Neural cell (in vitro differentiated cells): ENCODE results near the gene SLC35G1. TPM values are rescaled to one million over a fixed set of nuclear protein-coding genes. Genes with fewer than 3 reads are reported as not detected.

Experiments used
- H2AFZ ChIP-seq: fragments of 200-600, 300-800 bp; sonication (generic), shearing (Covaris generic); 2 replicates; pipeline ENCODE4 v1.6.0; 2014; ENCODE audit warnings: low read depth, mild to moderate bottlenecking, antibody characterized with exemption, low read length, moderate library complexity
- H3F3A ChIP-seq: fragments of 200-600 bp; shearing (Covaris generic); 2 replicates; pipeline ENCODE4 v1.6.1; 2016; ENCODE audit warnings: mild to moderate bottlenecking, moderate library complexity, mixed read lengths, antibody characterized with exemption, low read length; ENCODE audit not compliant: insufficient read depth, poor library complexity, severe bottlenecking
- H3K27ac ChIP-seq: fragments of 200-600, 300-800 bp; sonication (generic), shearing (Covaris generic); 2 replicates; pipeline ENCODE4 v1.5.1; 2014; ENCODE audit warnings: mild to moderate bottlenecking, low read length, moderate library complexity
- H3K27me3 ChIP-seq: fragments of 300-800, 200-600 bp; sonication (generic), shearing (Covaris generic); 2 replicates; pipeline ENCODE4 v1.6.0; 2014; ENCODE audit warnings: mild to moderate bottlenecking, low read depth, low read length, moderate library complexity; ENCODE audit not compliant: insufficient read depth
- H3K36me3 ChIP-seq: fragments of 300-800, 200-600 bp; sonication (generic), shearing (Covaris generic); 2 replicates; pipeline ENCODE4 v1.5.1; 2014; ENCODE audit warnings: mild to moderate bottlenecking, antibody characterized with exemption, low read length, moderate library complexity; ENCODE audit not compliant: insufficient read depth
- H3K4me2 ChIP-seq: fragments of 300-800, 200-600 bp; sonication (generic), shearing (Covaris generic); 2 replicates; pipeline ENCODE4 v1.6.0; 2014; ENCODE audit warnings: mild to moderate bottlenecking, low read length
- H3K4me3 ChIP-seq: fragments of 300-800, 200-600 bp; sonication (generic), shearing (Covaris generic); 2 replicates; pipeline ENCODE4 v1.5.1; 2014; ENCODE audit warnings: mild to moderate bottlenecking, low read length, moderate library complexity
- H3K79me2 ChIP-seq: fragments of 200-600 bp; shearing (Covaris generic); replicated peaks from 2 replicates; pipeline ENCODE4 v1.6.0; 2014; ENCODE audit warnings: mild to moderate bottlenecking, low read length, moderate library complexity; ENCODE audit not compliant: insufficient read depth
- H3K9ac ChIP-seq: fragments of 300-800, 200-600 bp; sonication (generic), shearing (Covaris generic); 2 replicates; pipeline ENCODE4 v1.6.1; 2016; ENCODE audit warnings: mild to moderate bottlenecking, low read length, mixed read lengths
- H3K9me2 ChIP-seq: fragments of 200-600 bp; shearing (Covaris generic); 2 replicates; pipeline ENCODE4 v1.6.1; 2016; ENCODE audit warnings: mild to moderate bottlenecking, low read length, mixed read lengths; ENCODE audit not compliant: insufficient read depth
- H3K9me3 ChIP-seq: fragments of 200-600, 300-800 bp; sonication (generic), shearing (Covaris generic); 2 replicates; pipeline ENCODE4 v1.6.1; 2016; ENCODE audit warnings: mild to moderate bottlenecking, mixed run types, low read length, moderate library complexity, mixed read lengths
- H4K20me1 ChIP-seq: fragments of 200-600 bp; shearing (Covaris generic); 2 replicates; pipeline ENCODE4 v1.6.1; 2016; ENCODE audit warnings: mild to moderate bottlenecking, mixed run types; ENCODE audit not compliant: insufficient read depth
- EP300 ChIP-seq: fragments of 450-650 bp; conservative IDR thresholded peaks from 2 replicates; pipeline ENCODE4 v1.6.1; 2014; ENCODE audit warnings: antibody characterized with exemption, mild to moderate bottlenecking, moderate library complexity; ENCODE audit not compliant: poor library complexity, severe bottlenecking
- EZH2 ChIP-seq: fragments of 200-600, 300-800 bp; shearing (Covaris generic), sonication (generic); IDR thresholded peaks from 2 replicates; pipeline ENCODE4 v1.6.1; 2014; ENCODE audit warnings: antibody characterized with exemption, low read length, borderline replicate concordance, mild to moderate bottlenecking; ENCODE audit not compliant: insufficient read depth, poor library complexity, severe bottlenecking
- MXI1 ChIP-seq: fragments of 450-650 bp; conservative IDR thresholded peaks from 2 replicates; pipeline ENCODE4 v1.6.1; 2014; ENCODE audit warnings: antibody characterized with exemption, mild to moderate bottlenecking; ENCODE audit not compliant: poor library complexity, severe bottlenecking
- POLR2AphosphoS5 ChIP-seq: IDR thresholded peaks from 2 replicates; pipeline ENCODE4 v1.6.1; 2012
- RAD21 ChIP-seq: fragments of 450-650 bp; conservative IDR thresholded peaks from 2 replicates; pipeline ENCODE4 v1.6.1; 2014; ENCODE audit warnings: antibody characterized with exemption, mild to moderate bottlenecking, moderate library complexity
- SMC3 ChIP-seq: fragments of 450-650 bp; conservative IDR thresholded peaks from 2 replicates; pipeline ENCODE4 v1.6.1; 2014; ENCODE audit warnings: antibody characterized with exemption, mild to moderate bottlenecking, moderate library complexity; ENCODE audit not compliant: poor library complexity
- TAF1 ChIP-seq: IDR thresholded peaks from 2 replicates; pipeline ENCODE4 v1.6.1; 2012; ENCODE audit warnings: low read depth
- polyA plus RNA-seq: library from polyadenylated mRNA; depleted of rRNA; stranded (reverse); fragments of >200 nt; gene quantifications from 2 replicates; pipeline ENCODE4 v1.2.3, GENCODE V29; 2014
- TF ChIP-seq, protein P1 (sequence below): fragments of 450-650 bp; IDR thresholded peaks from 2 replicates; pipeline ENCODE4 v1.5.1; 2014; ENCODE audit warnings: antibody characterized with exemption, mild to moderate bottlenecking, moderate library complexity; ENCODE audit not compliant: poor library complexity, severe bottlenecking
- TF ChIP-seq, protein P2 (sequence below): IDR thresholded peaks from 2 replicates; pipeline ENCODE4 v1.6.1; 2012; ENCODE audit warnings: borderline replicate concordance

SLC35G1 gene
- polyA plus RNA-seq, 1 donor from 2014 or later = 3.3 TPM

DNA sequence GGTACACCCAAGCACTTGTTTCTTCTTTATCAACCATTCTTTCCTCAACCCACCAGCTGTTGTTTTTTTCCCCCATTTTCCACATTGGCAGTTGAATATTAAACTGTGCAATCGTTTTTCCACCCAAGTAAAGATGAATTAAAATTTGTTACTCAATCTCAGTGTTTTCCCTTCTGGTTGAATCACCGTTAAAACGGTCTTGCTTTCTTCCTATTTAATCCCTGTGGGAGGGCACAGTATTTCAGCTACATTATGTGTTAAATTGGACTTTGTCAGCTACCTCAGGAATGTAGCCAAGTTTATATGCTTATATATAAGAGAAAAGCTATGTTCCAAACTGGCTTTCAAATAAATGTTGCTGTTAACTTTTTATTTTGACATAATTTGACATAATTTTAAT is 19.9 kb downstream of the SLC35G1 start:
- Histone ChIP-seq H3K27ac (no peak overlapping the region), H3K9me2 (no peaks in the 10 kb centered on the region), H3K9ac (no peak overlapping the region), H3K36me3 (no peaks in the 10 kb centered on the region), H3K79me2 (no peaks in the 10 kb centered on the region), H3F3A (no peaks in the 10 kb centered on the region), H2AFZ (no peak overlapping the region), H3K27me3 (no peaks in the 10 kb centered on the region), H3K4me3 (no peak overlapping the region), H3K9me3 (no peaks in the 10 kb centered on the region), H4K20me1 (no peaks in the 10 kb centered on the region), H3K4me2 (no peak overlapping the region)
- TF ChIP-seq RAD21 = no peak
- TF ChIP-seq MXI1 = no peak
- no peak for TF ChIP-seq TAF1
- TF ChIP-seq, protein P1, sequence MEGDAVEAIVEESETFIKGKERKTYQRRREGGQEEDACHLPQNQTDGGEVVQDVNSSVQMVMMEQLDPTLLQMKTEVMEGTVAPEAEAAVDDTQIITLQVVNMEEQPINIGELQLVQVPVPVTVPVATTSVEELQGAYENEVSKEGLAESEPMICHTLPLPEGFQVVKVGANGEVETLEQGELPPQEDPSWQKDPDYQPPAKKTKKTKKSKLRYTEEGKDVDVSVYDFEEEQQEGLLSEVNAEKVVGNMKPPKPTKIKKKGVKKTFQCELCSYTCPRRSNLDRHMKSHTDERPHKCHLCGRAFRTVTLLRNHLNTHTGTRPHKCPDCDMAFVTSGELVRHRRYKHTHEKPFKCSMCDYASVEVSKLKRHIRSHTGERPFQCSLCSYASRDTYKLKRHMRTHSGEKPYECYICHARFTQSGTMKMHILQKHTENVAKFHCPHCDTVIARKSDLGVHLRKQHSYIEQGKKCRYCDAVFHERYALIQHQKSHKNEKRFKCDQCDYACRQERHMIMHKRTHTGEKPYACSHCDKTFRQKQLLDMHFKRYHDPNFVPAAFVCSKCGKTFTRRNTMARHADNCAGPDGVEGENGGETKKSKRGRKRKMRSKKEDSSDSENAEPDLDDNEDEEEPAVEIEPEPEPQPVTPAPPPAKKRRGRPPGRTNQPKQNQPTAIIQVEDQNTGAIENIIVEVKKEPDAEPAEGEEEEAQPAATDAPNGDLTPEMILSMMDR = no peak
- TF ChIP-seq, protein P2, sequence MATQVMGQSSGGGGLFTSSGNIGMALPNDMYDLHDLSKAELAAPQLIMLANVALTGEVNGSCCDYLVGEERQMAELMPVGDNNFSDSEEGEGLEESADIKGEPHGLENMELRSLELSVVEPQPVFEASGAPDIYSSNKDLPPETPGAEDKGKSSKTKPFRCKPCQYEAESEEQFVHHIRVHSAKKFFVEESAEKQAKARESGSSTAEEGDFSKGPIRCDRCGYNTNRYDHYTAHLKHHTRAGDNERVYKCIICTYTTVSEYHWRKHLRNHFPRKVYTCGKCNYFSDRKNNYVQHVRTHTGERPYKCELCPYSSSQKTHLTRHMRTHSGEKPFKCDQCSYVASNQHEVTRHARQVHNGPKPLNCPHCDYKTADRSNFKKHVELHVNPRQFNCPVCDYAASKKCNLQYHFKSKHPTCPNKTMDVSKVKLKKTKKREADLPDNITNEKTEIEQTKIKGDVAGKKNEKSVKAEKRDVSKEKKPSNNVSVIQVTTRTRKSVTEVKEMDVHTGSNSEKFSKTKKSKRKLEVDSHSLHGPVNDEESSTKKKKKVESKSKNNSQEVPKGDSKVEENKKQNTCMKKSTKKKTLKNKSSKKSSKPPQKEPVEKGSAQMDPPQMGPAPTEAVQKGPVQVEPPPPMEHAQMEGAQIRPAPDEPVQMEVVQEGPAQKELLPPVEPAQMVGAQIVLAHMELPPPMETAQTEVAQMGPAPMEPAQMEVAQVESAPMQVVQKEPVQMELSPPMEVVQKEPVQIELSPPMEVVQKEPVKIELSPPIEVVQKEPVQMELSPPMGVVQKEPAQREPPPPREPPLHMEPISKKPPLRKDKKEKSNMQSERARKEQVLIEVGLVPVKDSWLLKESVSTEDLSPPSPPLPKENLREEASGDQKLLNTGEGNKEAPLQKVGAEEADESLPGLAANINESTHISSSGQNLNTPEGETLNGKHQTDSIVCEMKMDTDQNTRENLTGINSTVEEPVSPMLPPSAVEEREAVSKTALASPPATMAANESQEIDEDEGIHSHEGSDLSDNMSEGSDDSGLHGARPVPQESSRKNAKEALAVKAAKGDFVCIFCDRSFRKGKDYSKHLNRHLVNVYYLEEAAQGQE = no peak
- no peak for TF ChIP-seq SMC3
- no peak for TF ChIP-seq EZH2
- TF ChIP-seq EP300 = no peak
- no peak for TF ChIP-seq POLR2AphosphoS5

DNA sequence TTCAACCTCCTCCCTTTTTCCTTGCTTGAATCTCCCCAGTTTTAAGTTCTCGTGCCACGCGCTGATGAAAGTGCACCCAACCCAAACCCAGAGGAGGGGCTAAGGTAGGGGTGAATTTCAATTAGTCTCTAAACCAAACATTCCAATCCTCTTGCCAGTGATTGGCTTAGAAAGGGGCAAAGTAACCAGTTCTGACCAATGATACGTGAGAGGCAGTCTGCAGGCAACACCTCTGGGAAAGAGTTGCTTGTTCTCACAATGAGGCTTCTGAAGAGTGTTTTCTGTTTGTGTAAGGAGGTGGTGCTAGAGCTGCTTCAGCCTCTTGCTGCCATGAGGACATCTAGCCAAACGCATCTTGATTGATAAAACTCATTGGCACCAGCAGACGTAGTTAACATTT is 21.8 kb downstream of the SLC35G1 start:
- H3K4me3 ChIP-seq = no peak overlapping the region
- no peaks in the 10 kb centered on the region for H3K9me2 ChIP-seq
- no peak overlapping the region for H3K27ac ChIP-seq
- no peaks in the 10 kb centered on the region for H4K20me1 ChIP-seq
- H3F3A ChIP-seq = no peaks in the 10 kb centered on the region
- H3K36me3 ChIP-seq = no peaks in the 10 kb centered on the region
- no peak overlapping the region for H3K4me2 ChIP-seq
- no peaks in the 10 kb centered on the region for H3K27me3 ChIP-seq
- H3K79me2 ChIP-seq = no peaks in the 10 kb centered on the region
- TF ChIP-seq, protein P1 = no peak
- no peak for TF ChIP-seq RAD21
- no peak for TF ChIP-seq POLR2AphosphoS5
- no peak for TF ChIP-seq SMC3
- TF ChIP-seq TAF1 = no peak
- no peak for TF ChIP-seq MXI1
- no peak for TF ChIP-seq EP300
- no peak for TF ChIP-seq EZH2
- TF ChIP-seq, protein P2 = no peak
- no peak overlapping the region for H3K9ac ChIP-seq
- H3K9me3 ChIP-seq = no peaks in the 10 kb centered on the region
- H2AFZ ChIP-seq = no peak overlapping the region
